Coronary artery (tissue), 2 donors: ENCODE measurements around the gene RFX3.

Experiments used
- DNase-seq: peaks from one replicate; pipeline ENCODE4 v3.0.0-alpha.2; 2017; ENCODE audit warnings: low spot score
- H3K27ac ChIP-seq, 2 donors: fragments of 200-600 bp; sonication (generic); one replicate each; pipeline ENCODE4 v1.5.1; 2016 to 2019
- H3K4me3 ChIP-seq: fragments of 200-600 bp; sonication (generic); 2 replicates; pipeline ENCODE4 v1.5.1; 2016; ENCODE audit warnings: mild to moderate bottlenecking, moderate library complexity
- CTCF ChIP-seq: fragments of 200-600 bp; sonication (generic); IDR thresholded peaks from one replicate; pipeline ENCODE4 v1.5.1; 2019; ENCODE audit warnings: antibody characterized with exemption

RFX3 gene

GRCh38 chr9:3296536-3296935, 229.3 kb downstream of the RFX3 start:
- Histone ChIP-seq H3K27ac (no peak overlapping the region), H3K4me3 (no peak overlapping the region)
- no peak for DNase-seq
- no peak for TF ChIP-seq CTCF

GRCh38 chr9:3292311-3292710, 233.5 kb downstream of the RFX3 start:
- no peak overlapping the region for H3K27ac ChIP-seq
- TF ChIP-seq CTCF, result no peak
- no peak for DNase-seq
- H3K4me3 ChIP-seq, result no peak overlapping the region

GRCh38 chr9:3290231-3290840, 235.5 kb downstream of the RFX3 start:
- no peak overlapping the region for H3K27ac ChIP-seq
- H3K4me3 ChIP-seq, result no peak overlapping the region
- no peak for TF ChIP-seq CTCF
- DNase-seq, result no peak

- no peak for DNase-seq
- no peak overlapping the region for H3K27ac ChIP-seq
- no peak overlapping the region for H3K4me3 ChIP-seq
- TF ChIP-seq CTCF, result no peak
Measured at GRCh38 chr9:3288686-3289085, 237.1 kb downstream of the RFX3 start.

GRCh38 chr9:3285365-3286161, 240.2 kb downstream of the RFX3 start:
- TF ChIP-seq CTCF, result no peak
- no peak for DNase-seq
- Histone ChIP-seq H3K27ac (no peak overlapping the region), H3K4me3 (no peak overlapping the region)

GRCh38 chr9:3282365-3282764, 243.4 kb downstream of the RFX3 start:
- DNase-seq, result no peak
- Histone ChIP-seq H3K4me3 (no peak overlapping the region), H3K27ac (no peak overlapping the region)
- no peak for TF ChIP-seq CTCF

- Histone ChIP-seq H3K27ac (no peak overlapping the region), H3K4me3 (no peak overlapping the region)
- no peak for DNase-seq
- no peak for TF ChIP-seq CTCF
Measured at GRCh38 chr9:3281399-3281798, 244.4 kb downstream of the RFX3 start.
